Measurements from ENCODE around the gene XG. TPM values are rescaled to one million over a fixed set of nuclear protein-coding genes. Genes with fewer than 3 reads are reported as not detected.
A peak's percentile ranks its signal among the peaks of the same experiment; 100 is the strongest.

XG gene
- total RNA-seq, 4 donors from 2014 or later = 0.41 TPM; not detected in 3

GRCh38 chrX:2828959-2829411 is 77.1 kb downstream of the XG start:
- DNase-seq = peak; percentile 12
- TF ChIP-seq POLR2AphosphoS5 (IDR thresholded peaks at IDR 0.05) (no peak), EP300 (IDR thresholded peaks at IDR 0.05; ENCODE audit: low read depth) (no peak), CTCF (IDR thresholded peaks at IDR 0.05) (no peak), POLR2A (IDR thresholded peaks at IDR 0.05) (no peak)
- Histone ChIP-seq H3K9me3 (no peaks in the 10 kb centered on the region), H3K27me3 (no peaks in the 10 kb centered on the region), H3K4me3 (peak overlapping the region; percentile 28 to 54 (median 41)), H3K36me3 (no peaks in the 10 kb centered on the region), H3K27ac (peak overlapping the region in 2 of 4 donors; percentile 20 to 44), H3K4me1 (peaks cover 3 to 9% (median 5%) of the 10 kb centered on the region in 4 donors)
- in situ Hi-C loops (cut with MboI; ENCODE audit: low pct_ligation_motif_present in 1 of 4, low pct_unique_long_range_greater_than_20kb in 1 of 4, low sequenced_read_pairs in 3 of 4) (no loop called here), intact Hi-C loops (cut with DNase I; ENCODE audit: low total_unique reads) (no loop called here)
- 20% methylated on average over 27 of the region's 44 CpGs; no CpG with 5 or more reads in 1 of the 2 donors for WGBS, 2 donors (ENCODE audit: low coverage in 1 of 2)

DNA sequence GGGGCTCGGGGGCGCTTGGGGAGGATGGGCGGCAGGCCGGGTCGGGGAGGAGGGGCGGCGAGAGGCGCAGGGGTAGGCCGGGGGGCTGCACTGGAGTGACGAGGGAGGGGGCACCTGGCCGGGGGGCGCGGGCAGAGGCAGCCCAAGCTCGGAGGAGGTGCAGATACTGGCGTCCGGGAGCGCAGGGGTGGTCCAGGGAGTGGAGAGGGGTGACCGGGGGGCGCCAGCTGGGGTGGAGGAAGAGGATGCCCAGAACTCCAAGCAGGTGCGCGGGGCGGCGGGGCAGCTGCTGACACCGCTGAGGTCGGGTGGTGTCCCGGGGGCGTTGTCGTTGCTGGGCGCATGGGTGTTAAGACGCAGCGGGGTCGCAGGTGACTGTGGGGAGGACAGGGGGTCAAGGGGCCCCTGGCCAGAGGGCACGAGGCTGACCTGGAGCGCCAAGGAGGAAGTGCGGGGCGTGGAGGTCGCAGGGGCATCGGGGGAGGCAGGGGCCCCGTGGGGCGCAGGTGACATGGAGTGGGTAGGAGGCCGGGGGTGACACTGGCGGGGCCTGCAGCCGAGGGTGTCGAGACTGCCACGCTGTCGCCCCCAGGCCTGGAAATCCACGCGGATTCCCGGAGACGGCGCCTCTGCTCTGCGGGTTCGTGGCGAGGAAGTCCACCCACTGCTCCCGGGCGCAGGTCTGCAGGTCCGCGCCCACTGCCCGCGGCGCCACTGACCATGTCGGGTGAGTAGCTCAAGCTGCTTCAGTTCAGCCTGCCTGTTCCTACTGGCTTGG is 77.8 kb downstream of the XG start:
- intact Hi-C loops (cut with DNase I; ENCODE audit: low total_unique reads) = no loop called here
- in situ Hi-C loops (cut with MboI; ENCODE audit: low pct_ligation_motif_present in 1 of 4, low pct_unique_long_range_greater_than_20kb in 1 of 4, low sequenced_read_pairs in 3 of 4) = no loop called here
- Histone ChIP-seq H3K27ac (peak overlapping the region in 2 of 4 donors; percentile 20 to 44), H3K27me3 (no peaks in the 10 kb centered on the region), H3K4me3 (peak overlapping the region in 3 of 4 donors; percentile 33 to 54 (median 49)), H3K4me1 (peaks cover 3 to 9% (median 5%) of the 10 kb centered on the region in 4 donors), H3K36me3 (no peaks in the 10 kb centered on the region), H3K9me3 (no peaks in the 10 kb centered on the region)
- DNase-seq = no peak
- TF ChIP-seq CTCF (IDR thresholded peaks at IDR 0.05) = no peak
- no peak for TF ChIP-seq POLR2A (IDR thresholded peaks at IDR 0.05)
- TF ChIP-seq POLR2AphosphoS5 (IDR thresholded peaks at IDR 0.05) = no peak
- TF ChIP-seq EP300 (IDR thresholded peaks at IDR 0.05; ENCODE audit: low read depth) = no peak
- 29% methylated on average over 41 of the region's 62 CpGs; no CpG with 5 or more reads in 1 of the 2 donors for WGBS, 2 donors (ENCODE audit: low coverage in 1 of 2)

DNA sequence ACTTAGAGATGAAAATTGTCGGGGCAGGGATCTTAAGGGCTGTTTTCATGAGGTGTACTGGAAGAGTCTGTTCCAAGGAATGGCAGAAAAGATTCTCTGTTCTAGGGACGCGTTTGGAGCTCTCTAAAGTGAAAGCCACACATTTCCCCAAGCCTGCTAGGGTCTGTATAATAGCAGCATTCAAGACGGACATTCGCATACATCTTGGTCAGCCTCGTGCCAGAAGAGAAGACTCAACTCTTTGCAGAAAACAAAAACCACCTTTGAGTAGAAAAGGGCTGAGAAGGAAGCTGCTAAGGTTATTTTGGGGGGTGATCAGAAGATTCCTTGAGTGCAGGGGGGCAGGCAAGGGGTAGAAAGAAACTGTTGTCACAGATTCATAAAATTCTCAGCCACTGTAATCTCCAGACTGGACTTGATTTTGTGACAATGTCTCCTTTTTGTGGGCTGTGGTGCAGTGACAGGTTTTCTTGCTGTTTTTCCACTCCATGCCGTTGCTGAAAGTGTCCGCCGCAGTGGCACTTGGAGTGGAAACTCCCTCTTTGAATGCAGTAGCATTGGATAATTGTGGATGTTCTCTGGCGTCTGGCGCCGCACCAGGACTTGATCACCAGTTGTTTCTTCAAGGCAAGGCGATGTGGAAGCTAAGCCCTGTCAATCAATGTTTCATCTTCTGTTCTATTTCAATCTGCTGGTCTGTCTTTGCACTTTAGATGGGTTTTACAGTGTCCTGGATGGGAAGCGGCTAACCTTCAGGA is 79.8 kb downstream of the XG start:
- Histone ChIP-seq H3K4me3 (no peak overlapping the region), H3K27me3 (no peaks in the 10 kb centered on the region), H3K9me3 (no peaks in the 10 kb centered on the region), H3K27ac (no peak overlapping the region), H3K4me1 (peaks cover 3 to 9% (median 5%) of the 10 kb centered on the region in 4 donors), H3K36me3 (no peaks in the 10 kb centered on the region)
- in situ Hi-C loops (cut with MboI; ENCODE audit: low pct_ligation_motif_present in 1 of 4, low pct_unique_long_range_greater_than_20kb in 1 of 4, low sequenced_read_pairs in 3 of 4) = no loop called here
- intact Hi-C loops (cut with DNase I; ENCODE audit: low total_unique reads) = no loop called here
- WGBS, 2 donors (ENCODE audit: low coverage in 1 of 2) = 88% methylated on average over 14 of the region's 14 CpGs; no CpG with 5 or more reads in 1 of the 2 donors
- TF ChIP-seq EP300 (IDR thresholded peaks at IDR 0.05; ENCODE audit: low read depth) (no peak), POLR2A (IDR thresholded peaks at IDR 0.05) (no peak), CTCF (IDR thresholded peaks at IDR 0.05) (no peak), POLR2AphosphoS5 (IDR thresholded peaks at IDR 0.05) (no peak)
- no peak for DNase-seq

DNA sequence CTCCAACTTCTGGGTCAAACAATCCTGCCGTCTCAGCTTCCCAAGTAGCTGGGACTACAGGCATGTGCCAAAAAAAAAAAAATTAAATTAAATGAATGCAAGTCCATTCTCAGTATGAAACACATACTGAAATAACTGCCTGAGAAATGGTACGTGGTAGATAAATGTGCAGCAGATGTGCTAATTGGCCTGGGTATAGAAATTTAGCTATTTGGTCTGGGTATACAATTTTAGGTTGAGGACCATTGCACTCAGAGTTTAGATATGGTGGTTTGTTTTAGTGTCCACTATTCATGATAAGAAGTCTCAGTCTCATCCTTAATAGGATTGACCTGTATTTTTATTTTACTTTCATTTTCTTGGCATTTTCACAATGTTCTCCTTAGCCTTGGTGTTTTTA is 86.1 kb downstream of the XG start:
- DNase-seq = no peak
- no peaks in the 10 kb centered on the region for H3K27me3 ChIP-seq
- no peaks in the 10 kb centered on the region for H3K9me3 ChIP-seq
- H3K4me1 ChIP-seq = no peaks in the 10 kb centered on the region
- no peak for TF ChIP-seq POLR2AphosphoS5 (IDR thresholded peaks at IDR 0.05)
- TF ChIP-seq EP300 (IDR thresholded peaks at IDR 0.05; ENCODE audit: low read depth) = no peak
- no peak for TF ChIP-seq POLR2A (IDR thresholded peaks at IDR 0.05)
- TF ChIP-seq CTCF (IDR thresholded peaks at IDR 0.05) = no peak
- no peak overlapping the region for H3K4me3 ChIP-seq
- intact Hi-C loops (cut with DNase I; ENCODE audit: low total_unique reads) = no loop called here
- no peak overlapping the region for H3K27ac ChIP-seq
- WGBS, 2 donors (ENCODE audit: low coverage in 1 of 2) = 93% methylated on average over 2 of the region's 2 CpGs; no CpG with 5 or more reads in 1 of the 2 donors
- in situ Hi-C loops (cut with MboI; ENCODE audit: low pct_ligation_motif_present in 1 of 4, low pct_unique_long_range_greater_than_20kb in 1 of 4, low sequenced_read_pairs in 3 of 4) = no loop called here
- H3K36me3 ChIP-seq = no peaks in the 10 kb centered on the region

Measured in transverse colon (tissue), 4 donors.